PC-3 (cell line): ENCODE measurements around the gene UBE4B.

Experiments
- EZH2 ChIP-seq: fragments of 300-600 bp; sonication (generic); IDR thresholded peaks from one replicate; pipeline ENCODE4 v1.6.1; 2017; ENCODE audit warnings: antibody characterized with exemption, mild to moderate bottlenecking, low read length; ENCODE audit not compliant: unreplicated experiment
- EZH2phosphoT487 ChIP-seq: fragments of 300-600 bp; sonication (generic); IDR thresholded peaks from 2 replicates; pipeline ENCODE4 v1.6.1; 2018; ENCODE audit warnings: mild to moderate bottlenecking, antibody characterized with exemption, low read length, borderline replicate concordance

DNA sequence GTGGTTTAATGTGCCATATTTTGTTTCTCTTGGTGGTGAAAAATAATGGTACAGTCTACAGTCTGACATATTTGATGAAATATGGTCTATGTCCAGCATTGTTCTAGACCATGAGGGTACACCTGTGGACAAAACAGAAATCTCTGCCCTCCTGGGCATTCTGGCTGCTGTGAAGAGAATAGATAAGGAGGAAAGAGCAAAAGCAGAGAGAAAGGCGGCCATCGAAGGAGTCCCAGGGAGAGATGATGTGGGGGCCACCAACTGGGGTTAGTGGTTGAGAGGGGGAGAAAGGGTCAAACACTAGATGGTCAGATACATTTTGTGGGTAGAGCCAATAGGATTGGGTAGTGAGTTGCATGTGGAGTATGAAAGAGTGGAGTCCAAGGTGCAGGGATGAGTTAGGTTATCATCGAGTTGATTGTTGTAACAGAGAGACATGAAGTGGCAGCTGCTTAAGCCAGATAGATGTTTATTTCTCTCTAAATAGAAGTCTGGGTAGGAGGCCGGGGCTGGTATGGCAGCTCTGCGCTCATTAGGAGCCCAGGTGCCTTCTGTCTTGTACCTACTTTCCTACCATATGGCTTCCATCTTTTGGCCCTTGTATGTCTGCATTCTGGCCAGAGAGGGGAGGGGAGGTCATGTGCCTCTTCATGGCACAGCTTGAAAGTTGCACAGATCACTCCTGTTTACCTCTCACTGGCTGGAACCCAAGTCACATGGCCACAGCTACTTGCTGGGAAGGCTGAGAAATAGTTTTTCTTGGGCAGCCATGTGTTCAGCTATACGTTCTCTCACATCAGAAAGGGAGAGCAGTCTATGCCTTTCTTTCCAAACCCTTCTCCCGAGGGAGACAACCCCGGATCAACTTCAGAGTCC, 13.0 kb downstream of the UBE4B start:
- TF ChIP-seq EZH2 (no peak), EZH2phosphoT487 (no peak)
